K562 (cell line): ENCODE results near the gene RPL27A. TPM values are rescaled to one million over a fixed set of nuclear protein-coding genes. Genes with fewer than 3 reads are reported as not detected.
"Not testable (repeated sequence)": the region's sequence is repeated elsewhere in the genome, so short reads cannot be mapped to it uniquely, and the experiment has no call there.

Experiments used
- ATAC-seq: fragments of 200-7000 bp; cut with Tn5 transposase; 3 replicates; pipeline ENCODE4 v1.9.1; 2020; ENCODE audit warnings: moderate library complexity
- BruUV-seq: library from RNA; stranded (reverse); fragments of 400-500 nt; replicated peaks from 2 replicates; lab custom pipeline; 2021; lab: Mats Ljungman, UMichigan
- CTCF ChIA-PET: fragments of 300-600 bp; formaldehyde crosslinking; extraction: SDS; loops from one replicate; lab custom pipeline; 2021; ENCODE audit warnings: low intra/inter-chr PET ratio; lab: Yijun Ruan, JAX
- POLR2A ChIA-PET: fragments of 300-600, 350-650 bp; sonication (Branson Sonifier 250); formaldehyde crosslinking; extraction: SDS; loops from one replicate; lab custom pipeline; 2021; ENCODE audit warnings: antibody characterized with exemption, inconsistent platforms; lab: Yijun Ruan, JAX
- DNase-seq, 4 experiments: peaks; one replicate each; pipeline versions ENCODE4 v3.0.0 to v3.0.0-alpha.2; 2011 to 2018; ENCODE audit warnings: low spot score in 3 of 4, mixed read lengths in 3 of 4; ENCODE audit errors: extremely low read depth in 1 of 4
- FAIRE-seq: peaks from 2 replicates; lab custom pipeline; 2011; peaks lifted over from hg19 to GRCh38; lab: Jason Lieb, UNC
- H2AFZ ChIP-seq: 2 replicates; pipeline ENCODE4 v1.6.0; 2011; ENCODE audit warnings: low read depth, low read length, control low read depth, inconsistent platforms
- H3K27ac ChIP-seq: fragments of 200-600 bp; 3 replicates; pipeline ENCODE4 v1.8.0; 2011; ENCODE audit warnings: low read depth, mild to moderate bottlenecking, control low read depth, inconsistent platforms, low read length, moderate library complexity, mixed read lengths; ENCODE audit errors: extremely low read depth
- H3K27me3 ChIP-seq, 2 experiments: fragments of 300-600 bp in 1 of 2; 2 replicates in 1 of 2; 3 replicates in 1 of 2; pipeline versions ENCODE4 v1.6.0 to v1.8.0; 2011; ENCODE audit warnings: inconsistent platforms in 2 of 2, low read length in 2 of 2, mild to moderate bottlenecking in 1 of 2, mixed read lengths in 1 of 2, moderate library complexity in 1 of 2; ENCODE audit not compliant: control insufficient read depth in 2 of 2, insufficient read depth in 2 of 2
- H3K36me3 ChIP-seq: fragments of 300-600 bp; 3 replicates; pipeline ENCODE4 v1.8.0; 2011; ENCODE audit warnings: mild to moderate bottlenecking, low read length, inconsistent platforms; ENCODE audit not compliant: control insufficient read depth, insufficient read depth
- H3K4me1 ChIP-seq, 2 experiments: fragments of 200-600 bp in 1 of 2; replicated peaks in 1 of 2; 2 replicates in 1 of 2; 3 replicates in 1 of 2; pipeline versions ENCODE4 v1.5.1 to v1.8.0; 2011; ENCODE audit warnings: inconsistent platforms in 2 of 2, low read length in 2 of 2, mild to moderate bottlenecking in 1 of 2, mixed read lengths in 1 of 2, moderate library complexity in 1 of 2; ENCODE audit not compliant: control insufficient read depth in 2 of 2, insufficient read depth in 2 of 2
- H3K4me2 ChIP-seq: 2 replicates; pipeline ENCODE4 v1.6.1; 2011; ENCODE audit warnings: low read length, control low read depth, inconsistent platforms, mixed read lengths; ENCODE audit not compliant: insufficient read depth
- H3K4me3 ChIP-seq: fragments of 200-600 bp; sonication (generic), shearing (Covaris generic); 2 replicates; pipeline ENCODE4 v1.5.1; 2016; ENCODE audit warnings: control low read depth, inconsistent platforms
- H3K79me2 ChIP-seq: fragments of 200-600 bp; 3 replicates; pipeline ENCODE4 v1.8.0; 2011; ENCODE audit warnings: low read length, inconsistent platforms; ENCODE audit not compliant: control insufficient read depth, insufficient read depth
- H3K9ac ChIP-seq, 2 experiments: 2 replicates each; pipeline versions ENCODE4 v1.6.0 to v1.6.1; 2011; ENCODE audit warnings: low read depth in 2 of 2, low read length in 2 of 2, control low read depth in 1 of 2, inconsistent platforms in 1 of 2, mild to moderate bottlenecking in 1 of 2, mixed read lengths in 1 of 2; ENCODE audit not compliant: insufficient read depth in 1 of 2
- H3K9me1 ChIP-seq: one replicate; pipeline ENCODE4 v1.6.0; 2011; ENCODE audit warnings: inconsistent platforms, mild to moderate bottlenecking, low read length, moderate library complexity; ENCODE audit not compliant: control insufficient read depth, insufficient read depth
- H3K9me3 ChIP-seq: replicated peaks from 2 replicates; pipeline ENCODE4 v1.5.1; 2011; ENCODE audit warnings: low read depth, low read length, inconsistent platforms; ENCODE audit not compliant: control insufficient read depth, insufficient read depth
- H4K20me1 ChIP-seq: replicated peaks from 2 replicates; pipeline ENCODE4 v1.6.1; 2011; ENCODE audit warnings: low read length, inconsistent platforms, mixed read lengths; ENCODE audit not compliant: control insufficient read depth, insufficient read depth
- BHLHE40 ChIP-seq: IDR thresholded peaks from 2 replicates; pipeline ENCODE4 v1.6.1; 2011; ENCODE audit warnings: low read length, improper control_type of control experiment
- KAT7 ChIP-seq: sonication (generic); formaldehyde crosslinking; IDR thresholded peaks from 2 replicates; pipeline ENCODE4 v1.8.0; 2022; ENCODE audit warnings: missing genetic modification reagents, mild to moderate bottlenecking, borderline replicate concordance
- MAFG ChIP-seq: fragments of 450-650 bp; conservative IDR thresholded peaks from 2 replicates; pipeline ENCODE4 v1.6.1; 2016; ENCODE audit warnings: missing genetic modification characterization, missing compliant biosample characterization
- NCOA6 ChIP-seq: fragments of 450-650 bp; IDR thresholded peaks from 2 replicates; pipeline ENCODE4 v1.6.1; 2017; ENCODE audit warnings: mild to moderate bottlenecking
- POLR2G ChIP-seq: fragments of 200-400 bp; formaldehyde crosslinking; IDR thresholded peaks from 2 replicates; pipeline ENCODE4 v1.6.1; 2017; ENCODE audit warnings: low read depth, mild to moderate bottlenecking, antibody characterized with exemption, low read length, moderate library complexity
- TAF1 ChIP-seq: IDR thresholded peaks from 2 replicates; pipeline ENCODE4 v1.6.1; 2011; ENCODE audit warnings: mild to moderate bottlenecking, low read length, moderate library complexity; ENCODE audit not compliant: insufficient read depth, control insufficient read depth, severe bottlenecking; ENCODE audit errors: extremely low read depth
- TOE1 ChIP-seq, 2 experiments: fragments of 450-650 bp in 1 of 2; sonication (generic) in 1 of 2; formaldehyde crosslinking in 1 of 2; IDR thresholded peaks; 2 replicates each; pipeline versions ENCODE4 v1.7.1 to v1.8.0; 2016 to 2022; ENCODE audit warnings: borderline replicate concordance in 2 of 2, mild to moderate bottlenecking in 2 of 2, antibody characterized with exemption in 1 of 2, inconsistent platforms in 1 of 2, low read depth in 1 of 2, missing genetic modification reagents in 1 of 2, moderate library complexity in 1 of 2
- ZFPM2 ChIP-seq: fragments of 250-450 bp; sonication (Bioruptor Pico); IDR thresholded peaks from 2 replicates; pipeline ENCODE4 v1.5.1; 2022; ENCODE audit warnings: mild to moderate bottlenecking
- ZNF583 ChIP-seq: fragments of 250-450 bp; sonication (Bioruptor Pico); IDR thresholded peaks from 2 replicates; pipeline ENCODE4 v1.4.0; 2020
- ZNF589 ChIP-seq: fragments of 200-800 bp; sonication (Bioruptor generic); IDR thresholded peaks from 2 replicates; pipeline ENCODE4 v1.6.1; 2016; ENCODE audit warnings: low read depth, missing genetic modification characterization, missing compliant biosample characterization
- WGBS: fragments of 100-300 bp; shearing (Covaris generic); methylation state at CpG from one replicate; pipeline ENCODE4 v1.1.6; 2016; ENCODE audit warnings: low coverage, mixed read lengths; ENCODE audit not compliant: insufficient coverage; ENCODE audit errors: missing lambda C conversion rate; 5-methylcytosine and 5-hydroxymethylcytosine counted together
- in situ Hi-C: fragments of 300-500 bp; cut with MboI; formaldehyde crosslinking; loops from 4 replicates; pipeline ENCODE4 v1.15.0; 2018; ENCODE audit warnings: inconsistent platforms, mixed read lengths
- intact Hi-C: fragments of 100-400 bp; cut with micrococcal nuclease; formaldehyde crosslinking; loops from 2 replicates; pipeline ENCODE4 v1.14.2; 2022
- polyA plus RNA-seq, 8 experiments: library from polyadenylated mRNA; depleted of rRNA in 4 of 8; stranded (reverse) in 5 of 8; unstranded in 3 of 8; fragments of >200 nt; fragmentation: Nextera tagmentation in 2 of 8; fragmentation: Illumina TruSeq in 1 of 8; extraction: Ambion mirVana in 2 of 8; extraction: Trizol in 1 of 8; gene quantifications; 2 replicates each; pipeline versions ENCODE4 v1.2.1 to v1.2.3, GENCODE V29; 2011 to 2014; ENCODE audit warnings: inconsistent platforms in 1 of 8, missing spikeins in 1 of 8
- total RNA-seq, 7 experiments: library from RNA; depleted of rRNA in 6 of 7; stranded (reverse); fragments of >200 nt in 6 of 7; fragmentation: Illumina TruSeq in 2 of 7; extraction: Trizol in 2 of 7; gene quantifications; 2 replicates each; pipeline versions ENCODE4 v1.2.1 to v1.2.3, GENCODE V29; 2011 to 2021; ENCODE audit warnings: low replicate concordance in 1 of 7
- TF ChIP-seq, protein P1 (sequence below): fragments of 250-450 bp; sonication (Bioruptor Pico); IDR thresholded peaks from 2 replicates; pipeline ENCODE4 v1.4.0; 2020; ENCODE audit warnings: borderline replicate concordance
- TF ChIP-seq, protein P2 (sequence below): fragments of 250-450 bp; sonication (Bioruptor Pico); IDR thresholded peaks from 2 replicates; pipeline ENCODE4 v1.8.0; 2022; ENCODE audit warnings: inconsistent platforms, mild to moderate bottlenecking, moderate library complexity, borderline replicate concordance
- TF ChIP-seq, protein P3 (sequence below): fragments of 450-650 bp; IDR thresholded peaks from 2 replicates; pipeline ENCODE4 v1.6.1; 2016

Gene RPL27A
- total and polyA plus RNA-seq, 9 of the 15 experiments (the other 6 are each of a cell fraction or from before 2014, with no cell fraction given): 790 to 4,241 (median 2,267) TPM

DNA sequence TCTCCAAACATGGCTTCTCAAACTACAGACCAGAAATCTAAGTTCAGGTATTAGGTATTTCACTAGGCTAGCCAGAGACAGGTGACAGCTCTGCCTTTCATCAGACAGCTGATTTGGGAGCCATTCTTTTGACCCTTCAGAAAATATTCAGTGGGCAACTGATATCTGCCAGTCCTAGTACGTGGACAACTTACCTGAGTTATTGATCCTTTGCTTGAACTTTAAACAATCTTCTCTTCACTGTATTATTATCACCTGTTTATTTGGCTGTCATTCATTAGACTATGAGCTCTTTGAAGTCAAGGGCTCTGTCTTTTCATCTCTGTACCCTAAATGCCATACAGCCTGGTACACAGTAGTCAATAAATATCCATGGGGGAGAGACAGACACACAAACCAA lies 17.4 kb upstream of the RPL27A start:
- intact Hi-C loops: no loop called here
- Histone ChIP-seq H3K9me1 (no peaks in the 10 kb centered on the region), H2AFZ (no peak overlapping the region), H3K9ac (no peak overlapping the region), H3K27me3 (no peaks in the 10 kb centered on the region), H3K27ac (no peak overlapping the region), H3K79me2 (no peaks in the 10 kb centered on the region), H4K20me1 (no peaks in the 10 kb centered on the region), H3K4me3 (no peak overlapping the region), H3K4me2 (no peak overlapping the region), H3K36me3 (0 out of 3 replicates have a peak, but pooled peaks cover 4% of the 10 kb centered on the region), H3K4me1 (no peaks in the 10 kb centered on the region)
- ChIA-PET CTCF (no interaction called here), POLR2A (interaction anchor here (1.6 kb wide), 1 partner anchor 17 kb away, joined by 4 read pairs; the partner anchor contains the start of genes RPL27A and TRIM66)
- FAIRE-seq (no peak), ATAC-seq (no peak)
- in situ Hi-C loops: no loop called here
- BruUV-seq: no TSS peak
- WGBS: 82% methylated on average over 1 of the region's 1 CpG
- TF ChIP-seq, protein P1, sequence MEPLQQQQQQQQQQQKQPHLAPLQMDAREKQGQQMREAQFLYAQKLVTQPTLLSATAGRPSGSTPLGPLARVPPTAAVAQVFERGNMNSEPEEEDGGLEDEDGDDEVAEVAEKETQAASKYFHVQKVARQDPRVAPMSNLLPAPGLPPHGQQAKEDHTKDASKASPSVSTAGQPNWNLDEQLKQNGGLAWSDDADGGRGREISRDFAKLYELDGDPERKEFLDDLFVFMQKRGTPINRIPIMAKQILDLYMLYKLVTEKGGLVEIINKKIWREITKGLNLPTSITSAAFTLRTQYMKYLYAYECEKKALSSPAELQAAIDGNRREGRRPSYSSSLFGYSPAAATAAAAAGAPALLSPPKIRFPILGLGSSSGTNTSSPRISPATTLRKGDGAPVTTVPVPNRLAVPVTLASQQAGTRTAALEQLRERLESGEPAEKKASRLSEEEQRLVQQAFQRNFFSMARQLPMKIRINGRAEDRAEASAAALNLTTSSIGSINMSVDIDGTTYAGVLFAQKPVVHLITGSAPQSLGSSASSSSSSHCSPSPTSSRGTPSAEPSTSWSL: no peak
- TF ChIP-seq MAFG (tag): no peak
- no peak for TF ChIP-seq ZNF589 (CRISPR knock-in tag)
- no peak for TF ChIP-seq NCOA6
- no peak for TF ChIP-seq TOE1 (IDR thresholded peaks at IDR 0.05; ENCODE audit: borderline replicate concordance)
- no peak for TF ChIP-seq TOE1 (CRISPR knock-in tag; IDR thresholded peaks at IDR 0.05; ENCODE audit: borderline replicate concordance, low read depth)
- TF ChIP-seq ZFPM2: no peak
- no peak for TF ChIP-seq ZNF583 (CRISPR knock-in tag)
- no peak for TF ChIP-seq BHLHE40
- TF ChIP-seq, protein P2, sequence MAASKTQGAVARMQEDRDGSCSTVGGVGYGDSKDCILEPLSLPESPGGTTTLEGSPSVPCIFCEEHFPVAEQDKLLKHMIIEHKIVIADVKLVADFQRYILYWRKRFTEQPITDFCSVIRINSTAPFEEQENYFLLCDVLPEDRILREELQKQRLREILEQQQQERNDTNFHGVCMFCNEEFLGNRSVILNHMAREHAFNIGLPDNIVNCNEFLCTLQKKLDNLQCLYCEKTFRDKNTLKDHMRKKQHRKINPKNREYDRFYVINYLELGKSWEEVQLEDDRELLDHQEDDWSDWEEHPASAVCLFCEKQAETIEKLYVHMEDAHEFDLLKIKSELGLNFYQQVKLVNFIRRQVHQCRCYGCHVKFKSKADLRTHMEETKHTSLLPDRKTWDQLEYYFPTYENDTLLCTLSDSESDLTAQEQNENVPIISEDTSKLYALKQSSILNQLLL (CRISPR knock-in tag): no peak
- TF ChIP-seq KAT7 (CRISPR knock-in tag): no peak
- TF ChIP-seq POLR2G: no peak
- no peak for TF ChIP-seq TAF1
- TF ChIP-seq, protein P3, sequence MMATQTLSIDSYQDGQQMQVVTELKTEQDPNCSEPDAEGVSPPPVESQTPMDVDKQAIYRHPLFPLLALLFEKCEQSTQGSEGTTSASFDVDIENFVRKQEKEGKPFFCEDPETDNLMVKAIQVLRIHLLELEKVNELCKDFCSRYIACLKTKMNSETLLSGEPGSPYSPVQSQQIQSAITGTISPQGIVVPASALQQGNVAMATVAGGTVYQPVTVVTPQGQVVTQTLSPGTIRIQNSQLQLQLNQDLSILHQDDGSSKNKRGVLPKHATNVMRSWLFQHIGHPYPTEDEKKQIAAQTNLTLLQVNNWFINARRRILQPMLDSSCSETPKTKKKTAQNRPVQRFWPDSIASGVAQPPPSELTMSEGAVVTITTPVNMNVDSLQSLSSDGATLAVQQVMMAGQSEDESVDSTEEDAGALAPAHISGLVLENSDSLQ: no peak
- TF ChIP-seq, all 486 proteins: peak for 0
- no peaks in the 10 kb centered on the region for H3K9me3 ChIP-seq
- no peak for DNase-seq

DNA sequence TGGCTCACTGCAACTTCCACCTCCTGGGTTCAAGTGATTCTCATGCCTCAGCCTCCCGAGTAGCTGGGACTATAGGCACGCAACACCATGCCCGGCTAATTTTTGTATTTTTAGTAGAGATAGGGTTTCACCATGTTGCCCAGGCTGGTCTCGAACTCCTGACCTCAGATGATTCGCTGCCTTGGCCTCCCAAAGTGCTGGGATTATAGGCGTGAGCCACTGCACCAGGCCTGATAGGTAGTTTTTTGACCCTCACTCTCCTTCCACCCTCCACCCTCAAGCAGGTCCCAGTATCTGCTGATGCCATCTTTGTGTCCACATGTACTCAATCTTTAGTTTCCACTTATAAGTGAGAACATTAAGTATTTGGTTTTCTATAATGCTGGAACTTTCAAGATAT lies 12.5 kb upstream of the RPL27A start:
- H3K79me2 ChIP-seq, CTCF ChIA-PET, BruUV-seq, H2AFZ ChIP-seq, intact Hi-C loops, FAIRE-seq, H4K20me1 ChIP-seq, in situ Hi-C loops, H3K4me1 ChIP-seq, H3K9ac ChIP-seq, H3K27ac ChIP-seq, H3K27me3 ChIP-seq, H3K9me3 ChIP-seq, POLR2A ChIA-PET, ATAC-seq, DNase-seq, H3K4me3 ChIP-seq, H3K9me1 ChIP-seq, H3K4me2 ChIP-seq: not testable (repeated sequence)
- 88% methylated on average over 6 of the region's 6 CpGs for WGBS
- H3K36me3 ChIP-seq: peaks cover 20% of the 10 kb centered on the region; the same call in 1 of the 3 replicates
